ENCODE measurements around the gene OXSR1. TPM values are rescaled to one million over a fixed set of nuclear protein-coding genes. Genes with fewer than 3 reads are reported as not detected.
"Not testable (repeated sequence)": the region's sequence is repeated elsewhere in the genome, so short reads cannot be mapped to it uniquely, and the experiment has no call there.

The OXSR1 gene
- total RNA-seq, 1 donor from 2014 or later = 20.9 TPM

DNA sequence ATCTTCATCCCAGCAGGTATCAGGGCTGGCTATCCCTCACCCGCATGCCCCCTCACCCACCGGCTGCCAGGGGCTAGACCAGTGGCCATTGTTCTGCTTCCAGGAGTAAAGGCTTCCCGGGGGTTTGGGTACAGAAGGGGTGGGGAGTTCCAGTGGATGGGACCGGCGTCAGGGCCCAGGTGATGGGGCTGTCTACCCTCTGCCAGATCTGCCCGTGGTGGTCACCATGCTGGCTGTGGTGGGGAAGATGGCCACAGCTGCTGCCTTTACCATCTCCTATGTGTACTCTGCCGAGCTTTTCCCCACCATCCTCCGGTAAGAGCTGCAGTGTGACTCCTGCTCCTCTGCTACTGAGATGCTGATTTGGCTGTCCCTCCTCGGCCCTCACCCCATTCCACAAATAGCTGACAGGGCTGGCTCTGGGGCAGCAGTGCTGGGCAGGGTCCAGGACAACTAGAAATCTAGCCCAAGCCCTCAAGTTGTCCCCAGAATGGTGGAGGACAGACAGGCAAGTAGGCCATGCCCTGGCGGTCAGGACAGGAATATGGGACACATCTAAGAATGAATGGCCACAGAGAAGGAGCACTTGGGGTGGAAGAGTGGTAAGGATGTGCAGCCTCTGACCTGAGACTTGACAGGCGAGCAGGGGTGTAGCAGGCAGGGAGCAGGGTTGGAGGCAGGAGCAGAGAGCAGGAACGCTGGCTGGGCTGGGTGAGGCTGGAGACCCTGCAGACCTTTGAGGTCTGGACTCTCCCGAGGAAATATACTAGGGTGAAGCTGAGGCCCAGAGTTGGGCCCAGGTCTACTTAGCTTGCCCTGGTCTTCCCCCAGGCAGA is 111.0 kb downstream of the OXSR1 start:
- H3K4me3 ChIP-seq (ENCODE audit: low read length in 3 of 3) = no peak overlapping the region

DNA sequence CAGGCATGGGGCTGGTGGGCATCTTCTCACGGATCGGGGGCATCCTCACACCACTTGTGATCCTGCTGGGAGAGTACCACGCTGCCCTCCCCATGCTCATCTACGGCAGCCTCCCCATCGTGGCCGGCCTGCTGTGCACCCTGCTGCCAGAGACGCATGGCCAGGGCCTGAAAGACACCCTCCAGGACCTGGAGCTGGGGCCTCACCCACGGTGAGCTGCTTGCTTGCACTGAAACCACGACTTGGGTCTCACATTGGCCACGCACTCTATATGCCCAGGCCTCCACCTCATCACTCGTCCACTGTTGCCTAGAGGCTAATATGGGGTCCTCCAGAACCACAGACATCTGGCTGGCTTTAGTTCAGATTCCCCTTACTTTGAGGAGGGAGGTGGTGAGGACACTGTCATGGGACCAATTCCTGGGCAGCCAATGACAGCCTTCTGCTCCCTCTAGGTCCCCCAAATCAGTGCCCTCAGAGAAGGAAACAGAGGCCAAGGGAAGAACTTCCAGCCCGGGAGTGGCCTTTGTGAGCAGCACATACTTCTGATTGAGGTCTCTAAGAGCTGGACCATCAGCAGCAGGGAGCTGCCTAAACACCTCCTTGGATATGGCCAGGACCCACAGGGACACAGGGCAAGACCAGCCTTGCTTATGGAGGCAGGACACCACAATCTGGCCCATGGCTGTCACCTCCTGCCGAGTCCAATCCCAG is 111.7 kb downstream of the OXSR1 start:
- Histone ChIP-seq H3K36me3 (ENCODE audit: control insufficient read depth in 3 of 3, insufficient read depth in 3 of 3, low read length in 3 of 3) (peaks cover 3 to 9% (median 8%) of the 10 kb centered on the region in 3 donors), H3K9ac (ENCODE audit: low read depth in 1 of 3, low read length in 3 of 3) (no peak overlapping the region), H3K4me3 (ENCODE audit: low read length in 3 of 3) (no peak overlapping the region), H3K27me3 (ENCODE audit: control insufficient read depth in 3 of 3, insufficient read depth in 3 of 3, low read length in 3 of 3) (no peaks in the 10 kb centered on the region), H3K4me1 (ENCODE audit: control insufficient read depth in 3 of 3, insufficient read depth in 3 of 3, low read length in 3 of 3) (no peaks in the 10 kb centered on the region), H3K9me3 (ENCODE audit: control insufficient read depth in 3 of 3, low read length in 3 of 3) (no peaks in the 10 kb centered on the region), H3K27ac (ENCODE audit: low read depth, low read length) (no peak overlapping the region)

More for the DNA sequence above, 111.0 kb downstream of the OXSR1 start:
- Histone ChIP-seq H3K27me3 (ENCODE audit: control insufficient read depth in 3 of 3, insufficient read depth in 3 of 3, low read length in 3 of 3) (no peaks in the 10 kb centered on the region), H3K9me3 (ENCODE audit: control insufficient read depth in 3 of 3, low read length in 3 of 3) (no peaks in the 10 kb centered on the region), H3K9ac (ENCODE audit: low read depth in 1 of 3, low read length in 3 of 3) (no peak overlapping the region), H3K36me3 (ENCODE audit: control insufficient read depth in 3 of 3, insufficient read depth in 3 of 3, low read length in 3 of 3) (peaks cover 3 to 9% (median 8%) of the 10 kb centered on the region in 3 donors), H3K27ac (ENCODE audit: low read depth, low read length) (no peak overlapping the region), H3K4me1 (ENCODE audit: control insufficient read depth in 3 of 3, insufficient read depth in 3 of 3, low read length in 3 of 3) (no peaks in the 10 kb centered on the region)

DNA sequence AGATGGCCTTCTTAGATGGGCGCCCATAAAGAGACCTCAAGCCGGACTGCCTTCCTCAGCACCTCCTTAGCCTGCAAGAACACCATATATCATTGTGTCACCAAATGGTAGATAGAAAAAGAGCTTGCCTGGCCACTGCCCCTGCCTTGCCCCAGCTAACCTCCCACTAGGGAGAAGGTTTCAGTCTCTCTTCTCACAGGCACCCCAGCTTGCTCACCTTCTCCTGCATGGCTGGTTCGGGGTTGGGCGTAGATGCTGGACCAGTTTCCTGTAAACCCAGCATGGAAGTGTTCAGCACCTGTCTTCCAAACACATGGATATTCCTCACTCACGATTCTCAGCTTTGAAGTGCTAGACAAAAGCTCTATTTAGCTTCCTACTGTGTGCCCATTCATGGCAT is 113.5 kb downstream of the OXSR1 start:
- Histone ChIP-seq H3K27me3 (ENCODE audit: control insufficient read depth in 3 of 3, insufficient read depth in 3 of 3, low read length in 3 of 3) (no peaks in the 10 kb centered on the region), H3K9me3 (ENCODE audit: control insufficient read depth in 3 of 3, low read length in 3 of 3) (no peaks in the 10 kb centered on the region), H3K4me1 (ENCODE audit: control insufficient read depth in 3 of 3, insufficient read depth in 3 of 3, low read length in 3 of 3) (no peaks in the 10 kb centered on the region), H3K9ac (ENCODE audit: low read depth in 1 of 3, low read length in 3 of 3) (no peak overlapping the region), H3K27ac (ENCODE audit: low read depth, low read length) (no peak overlapping the region), H3K4me3 (ENCODE audit: low read length in 3 of 3) (no peak overlapping the region), H3K36me3 (ENCODE audit: control insufficient read depth in 3 of 3, insufficient read depth in 3 of 3, low read length in 3 of 3) (peaks cover 3 to 9% (median 8%) of the 10 kb centered on the region in 3 donors)

DNA sequence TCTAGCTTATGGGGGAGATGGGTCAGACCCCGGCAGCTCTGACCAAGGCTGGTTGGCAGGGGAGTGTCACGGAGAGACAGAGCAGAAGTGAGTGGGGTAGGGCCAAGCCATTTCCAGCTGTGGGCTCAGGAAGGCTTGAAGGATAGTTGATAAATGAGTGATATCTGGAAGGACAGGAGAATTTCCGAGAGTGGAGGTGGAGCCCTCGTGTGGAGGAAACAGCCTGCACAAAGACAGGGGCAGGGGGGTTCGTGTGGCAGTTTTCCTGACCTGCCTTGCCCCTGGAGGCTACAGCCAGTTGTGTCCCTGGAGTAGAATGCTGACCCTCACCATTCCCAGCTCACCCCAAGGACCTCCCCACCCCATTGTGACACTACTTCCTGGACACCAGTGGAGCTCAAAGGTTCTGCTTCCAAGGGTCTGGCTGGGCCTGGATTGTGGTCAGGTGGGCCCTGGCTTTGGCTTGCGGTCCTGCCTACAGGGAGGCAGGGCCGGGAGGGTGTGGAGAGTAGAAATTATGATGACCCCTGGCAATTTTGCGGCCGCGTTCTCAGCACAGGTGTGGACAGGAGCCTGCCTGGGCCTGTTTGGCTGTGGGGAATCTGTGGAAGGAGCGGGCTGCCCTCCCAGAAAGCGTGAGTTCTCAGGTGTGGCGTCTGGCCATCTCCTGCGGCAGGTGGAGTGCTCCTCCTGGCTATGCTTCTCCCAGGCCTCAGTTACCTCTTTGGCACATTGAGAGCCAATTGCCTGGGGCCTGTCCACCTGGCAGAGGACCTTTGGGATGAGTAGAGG is 116.8 kb downstream of the OXSR1 start, which contains the start of gene SLC22A14:
SLC22A14 (plus strand) TSS at position 400 of the 792 bp plus-strand sequence. CDS start 23,733 bp downstream, outside the sequence.
- Histone ChIP-seq H3K9ac (ENCODE audit: low read depth in 1 of 3, low read length in 3 of 3) (no peak within 1 kb of the TSS), H3K36me3 (ENCODE audit: control insufficient read depth in 3 of 3, insufficient read depth in 3 of 3, low read length in 3 of 3) (peaks cover 0 to 3% (median 3%) of the 10 kb centered on the region in 3 donors), H3K27me3 (ENCODE audit: control insufficient read depth in 3 of 3, insufficient read depth in 3 of 3, low read length in 3 of 3) (no peaks in the 10 kb centered on the region), H3K4me3 (ENCODE audit: low read length in 3 of 3) (no peak within 1 kb of the TSS), H3K4me1 (ENCODE audit: control insufficient read depth in 3 of 3, insufficient read depth in 3 of 3, low read length in 3 of 3) (no peaks in the 10 kb centered on the region), H3K9me3 (ENCODE audit: control insufficient read depth in 3 of 3, low read length in 3 of 3) (no peaks in the 10 kb centered on the region), H3K27ac (ENCODE audit: low read depth, low read length) (no peak within 1 kb of the TSS)

DNA sequence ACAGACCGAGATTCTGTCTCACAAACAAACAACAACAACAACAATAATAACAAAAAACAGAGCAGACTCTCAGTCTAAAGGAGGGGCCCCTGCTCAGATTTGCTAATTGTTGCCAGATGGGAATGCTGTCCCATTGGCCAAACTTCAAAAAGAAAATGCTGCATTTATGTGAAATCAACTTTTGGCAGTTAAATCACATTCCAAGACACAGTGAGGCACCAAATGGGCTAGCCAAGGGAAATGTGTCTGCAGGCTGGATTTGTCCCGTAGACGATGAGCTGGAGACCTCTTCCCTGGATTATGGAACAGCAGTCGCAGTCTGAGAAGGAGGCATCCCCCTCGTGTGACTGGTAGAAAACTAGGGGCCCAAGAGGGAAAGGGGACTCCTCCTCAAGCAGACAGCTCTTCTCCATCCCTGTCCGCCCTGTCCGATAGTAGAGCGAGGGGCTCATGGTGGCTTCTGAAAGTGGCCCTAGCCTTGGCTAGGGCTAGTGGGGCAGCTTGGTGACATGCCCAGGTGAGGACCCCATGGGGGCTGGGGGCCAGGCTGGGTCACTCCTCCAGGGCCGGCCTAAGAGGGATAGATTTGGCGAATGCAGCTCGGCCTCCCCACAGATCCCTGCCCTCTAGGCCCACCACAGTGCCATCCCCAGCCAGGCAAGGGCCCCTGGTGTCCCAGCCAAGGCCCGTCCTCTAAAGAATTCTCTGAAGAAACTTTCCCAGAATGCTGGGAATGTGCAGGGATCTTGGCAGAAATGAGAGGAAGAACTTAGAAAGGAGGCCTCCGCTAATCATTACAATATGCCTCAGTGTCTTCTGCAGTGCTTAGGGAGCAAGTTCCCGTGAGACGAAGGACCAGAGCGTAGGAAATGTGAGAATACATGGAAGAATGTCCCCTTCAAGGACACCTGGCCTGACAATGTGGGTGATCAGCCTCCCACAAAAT is 118.7 kb downstream of the OXSR1 start:
- H3K4me1 ChIP-seq (ENCODE audit: control insufficient read depth in 3 of 3, insufficient read depth in 3 of 3, low read length in 3 of 3) = no peaks in the 10 kb centered on the region
- H3K36me3 ChIP-seq (ENCODE audit: control insufficient read depth in 3 of 3, insufficient read depth in 3 of 3, low read length in 3 of 3) = peaks cover 0 to 3% (median 0%) of the 10 kb centered on the region in 3 donors
- no peaks in the 10 kb centered on the region for H3K9me3 ChIP-seq (ENCODE audit: control insufficient read depth in 3 of 3, low read length in 3 of 3)
- no peaks in the 10 kb centered on the region for H3K27me3 ChIP-seq (ENCODE audit: control insufficient read depth in 3 of 3, insufficient read depth in 3 of 3, low read length in 3 of 3)
- H3K9ac ChIP-seq (ENCODE audit: low read depth in 1 of 3, low read length in 3 of 3) = no peak overlapping the region
- H3K27ac ChIP-seq (ENCODE audit: low read depth, low read length) = no peak overlapping the region
- H3K4me3 ChIP-seq (ENCODE audit: low read length in 3 of 3) = no peak overlapping the region

DNA sequence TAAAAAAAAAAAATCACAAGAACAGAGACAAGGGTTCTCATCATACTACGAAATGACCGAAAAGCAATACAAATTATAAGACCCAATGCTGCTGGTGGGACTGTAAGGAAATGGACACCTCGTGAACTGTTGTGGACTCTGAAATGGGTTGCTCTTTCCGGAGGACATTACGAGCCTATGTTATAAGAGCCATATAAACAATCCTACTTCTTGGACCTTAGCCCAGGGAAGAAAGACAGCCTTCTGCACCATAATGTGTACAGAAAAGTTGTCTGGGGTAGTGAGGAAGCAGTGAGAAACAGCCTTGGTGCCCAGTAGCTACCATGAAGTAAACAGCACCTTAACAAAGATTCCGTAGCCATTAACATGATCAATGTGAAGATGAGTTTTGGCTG is 119.4 kb downstream of the OXSR1 start:
- no peak overlapping the region for H3K27ac ChIP-seq (ENCODE audit: low read depth, low read length)
- no peaks in the 10 kb centered on the region for H3K4me1 ChIP-seq (ENCODE audit: control insufficient read depth in 3 of 3, insufficient read depth in 3 of 3, low read length in 3 of 3)
- H3K27me3 ChIP-seq (ENCODE audit: control insufficient read depth in 3 of 3, insufficient read depth in 3 of 3, low read length in 3 of 3) = no peaks in the 10 kb centered on the region
- no peaks in the 10 kb centered on the region for H3K9me3 ChIP-seq (ENCODE audit: control insufficient read depth in 3 of 3, low read length in 3 of 3)
- no peak overlapping the region for H3K4me3 ChIP-seq (ENCODE audit: low read length in 3 of 3)
- peaks cover 0 to 3% (median 0%) of the 10 kb centered on the region in 3 donors for H3K36me3 ChIP-seq (ENCODE audit: control insufficient read depth in 3 of 3, insufficient read depth in 3 of 3, low read length in 3 of 3)
- no peak overlapping the region for H3K9ac ChIP-seq (ENCODE audit: low read depth in 1 of 3, low read length in 3 of 3)

DNA sequence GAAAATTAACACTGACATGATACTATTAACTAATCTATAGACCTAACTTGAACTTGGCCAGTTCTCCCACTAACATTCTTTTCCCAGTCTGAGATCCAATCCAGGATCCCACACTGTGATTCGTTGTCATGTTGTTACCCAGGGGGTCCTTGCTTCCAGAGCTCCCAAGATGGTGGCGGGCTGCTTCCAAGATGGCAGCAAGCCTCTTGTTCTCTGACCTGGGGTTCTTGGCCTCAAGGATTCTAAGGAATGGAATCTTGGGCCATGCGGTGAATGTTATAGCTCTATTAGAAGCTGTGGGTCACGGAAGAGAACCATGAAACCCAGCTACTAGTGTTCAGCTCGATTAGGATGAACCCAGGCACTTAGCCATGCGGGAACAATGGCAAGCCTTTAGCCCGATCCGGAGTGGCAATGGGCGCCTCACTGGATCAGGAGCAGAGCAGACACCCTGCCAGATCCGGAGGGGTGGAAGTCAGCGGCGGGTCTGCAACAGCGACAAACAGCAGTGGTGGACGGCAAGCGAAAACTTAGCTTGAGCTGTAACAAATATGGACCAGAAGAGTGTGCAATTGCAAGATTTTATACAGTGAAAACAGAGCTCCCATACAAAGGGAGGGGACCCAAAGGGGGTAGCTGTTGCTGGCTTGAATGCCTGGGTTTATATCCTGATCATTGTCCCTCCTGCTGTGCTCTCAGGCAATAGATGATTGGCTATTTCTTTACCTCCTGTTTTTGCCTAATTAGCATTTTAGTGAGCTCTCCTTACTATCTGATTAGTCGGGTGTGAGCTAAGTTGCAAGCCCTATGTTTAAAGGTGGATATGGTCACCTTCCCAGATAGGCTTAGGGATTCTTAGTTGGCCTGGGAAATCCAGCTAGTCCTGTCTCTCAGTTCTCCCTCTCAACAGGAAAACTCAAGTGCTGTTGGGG is 124.2 kb downstream of the OXSR1 start:
- H3K9ac ChIP-seq (ENCODE audit: low read depth in 1 of 3, low read length in 3 of 3); H3K27ac ChIP-seq (ENCODE audit: low read depth, low read length); H3K27me3 ChIP-seq (ENCODE audit: control insufficient read depth in 3 of 3, insufficient read depth in 3 of 3, low read length in 3 of 3); H3K36me3 ChIP-seq (ENCODE audit: control insufficient read depth in 3 of 3, insufficient read depth in 3 of 3, low read length in 3 of 3); H3K4me1 ChIP-seq (ENCODE audit: control insufficient read depth in 3 of 3, insufficient read depth in 3 of 3, low read length in 3 of 3); H3K4me3 ChIP-seq (ENCODE audit: low read length in 3 of 3); H3K9me3 ChIP-seq (ENCODE audit: control insufficient read depth in 3 of 3, low read length in 3 of 3): not testable (repeated sequence)

DNA sequence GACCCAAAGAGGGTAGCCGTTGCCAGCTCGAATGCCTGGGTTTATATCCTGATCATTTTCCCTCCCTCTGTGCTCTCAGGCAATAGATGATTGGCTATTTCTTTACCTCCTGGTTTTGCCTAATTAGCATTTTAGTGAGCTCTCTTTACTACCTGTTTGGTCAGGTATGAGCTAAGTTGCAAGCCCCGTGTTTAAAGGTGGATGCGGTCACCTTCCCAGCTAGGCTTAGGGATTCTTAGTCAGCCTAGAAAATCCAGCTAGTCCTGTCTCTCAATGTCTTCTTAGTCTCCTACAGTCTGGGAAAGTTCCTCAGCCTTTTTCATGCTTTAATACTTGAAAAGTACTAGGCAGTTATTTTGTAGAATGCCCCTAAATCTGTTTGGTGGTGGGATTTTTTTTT is 131.7 kb downstream of the OXSR1 start:
- H3K9ac ChIP-seq (ENCODE audit: low read depth in 1 of 3, low read length in 3 of 3); H3K9me3 ChIP-seq (ENCODE audit: control insufficient read depth in 3 of 3, low read length in 3 of 3); H3K4me3 ChIP-seq (ENCODE audit: low read length in 3 of 3); H3K4me1 ChIP-seq (ENCODE audit: control insufficient read depth in 3 of 3, insufficient read depth in 3 of 3, low read length in 3 of 3); H3K36me3 ChIP-seq (ENCODE audit: control insufficient read depth in 3 of 3, insufficient read depth in 3 of 3, low read length in 3 of 3); H3K27ac ChIP-seq (ENCODE audit: low read depth, low read length); H3K27me3 ChIP-seq (ENCODE audit: control insufficient read depth in 3 of 3, insufficient read depth in 3 of 3, low read length in 3 of 3): not testable (repeated sequence)
